CD1c-positive myeloid dendritic cell (primary cell): ENCODE data around the gene LPAR1.

ENCODE experiments used
- DNase-seq: peaks from one replicate; pipeline ENCODE4 v3.0.0-alpha.2; 2016; ENCODE audit errors: extremely low spot score

The LPAR1 gene

DNA sequence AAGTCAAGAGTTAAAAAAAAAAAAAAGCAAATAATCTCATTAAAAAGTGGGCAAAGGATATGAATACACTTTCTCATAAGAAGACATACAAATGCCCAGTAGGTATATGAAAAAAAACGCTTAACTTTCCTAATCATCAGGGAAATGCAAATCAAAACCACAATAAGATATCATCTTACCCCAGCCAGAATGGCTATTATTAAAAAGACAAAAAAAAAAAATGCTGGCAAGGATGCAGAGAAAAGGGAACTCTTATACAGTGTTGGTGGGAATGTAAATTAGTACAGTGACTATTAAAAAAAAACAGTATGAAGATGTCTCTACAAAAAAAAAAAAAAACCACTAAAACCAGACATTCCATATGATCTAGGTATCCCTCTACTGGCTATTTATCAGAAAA lies 79.4 kb downstream of the LPAR1 start:
- no peak for DNase-seq

DNA sequence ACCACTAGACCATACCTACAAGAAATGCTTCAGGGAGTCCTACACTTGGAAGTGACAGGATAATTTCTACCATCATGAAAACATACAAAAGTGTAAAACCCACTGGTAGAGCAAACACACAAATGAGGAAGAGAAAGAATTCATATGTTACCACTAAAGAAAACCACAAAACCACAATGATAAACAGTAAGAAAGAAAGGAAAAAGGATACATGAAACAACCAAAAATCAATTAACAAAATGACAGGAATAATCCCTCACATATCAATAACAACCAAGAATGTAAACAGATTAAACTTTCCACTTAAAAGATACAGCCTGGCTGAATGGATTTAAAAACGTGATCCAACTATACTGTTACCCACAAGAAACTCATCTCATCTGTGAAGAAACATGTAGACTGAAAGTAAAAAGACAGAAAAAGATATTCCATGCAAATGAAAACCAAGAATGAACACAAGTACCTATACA lies 83.4 kb downstream of the LPAR1 start:
- peak; percentile 41 for DNase-seq

- DNase-seq = no peak
Measured at GRCh38 chr9:110952540-110952859, 85.8 kb downstream of the LPAR1 start.

DNA sequence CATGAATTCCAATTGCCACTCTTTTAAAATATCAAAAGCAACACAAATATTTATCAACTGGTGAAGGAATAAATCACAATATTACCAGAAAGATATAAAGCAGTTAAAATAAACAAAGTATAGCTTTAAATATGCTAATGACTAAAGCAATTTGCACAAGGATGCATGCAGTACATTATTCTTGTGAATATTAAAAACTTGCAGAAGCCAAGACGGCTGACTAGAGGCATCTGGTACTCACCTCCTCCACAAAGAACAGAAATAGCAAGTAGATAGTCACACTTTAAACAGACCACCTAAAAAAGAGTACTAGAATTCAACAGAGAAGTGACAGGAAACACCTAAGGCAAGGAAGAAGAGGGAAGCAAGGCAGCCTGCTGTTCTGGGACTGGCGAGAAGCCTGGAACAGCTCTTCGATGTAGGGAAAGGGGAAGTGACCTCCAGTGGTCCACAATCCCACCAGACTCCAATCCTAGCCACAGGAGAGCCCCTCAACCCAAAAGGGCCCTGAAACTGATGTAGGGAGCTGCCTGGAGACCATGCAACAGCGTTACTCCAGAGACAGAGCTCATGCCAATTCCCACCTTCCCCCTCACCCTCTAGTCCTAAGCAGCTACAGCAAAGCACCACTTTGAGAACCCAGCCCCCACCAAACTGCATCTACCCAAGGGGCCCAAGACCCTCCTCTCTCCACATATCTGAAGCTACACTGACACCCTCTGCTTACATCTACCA lies 86.3 kb downstream of the LPAR1 start:
- no peak for DNase-seq

DNA sequence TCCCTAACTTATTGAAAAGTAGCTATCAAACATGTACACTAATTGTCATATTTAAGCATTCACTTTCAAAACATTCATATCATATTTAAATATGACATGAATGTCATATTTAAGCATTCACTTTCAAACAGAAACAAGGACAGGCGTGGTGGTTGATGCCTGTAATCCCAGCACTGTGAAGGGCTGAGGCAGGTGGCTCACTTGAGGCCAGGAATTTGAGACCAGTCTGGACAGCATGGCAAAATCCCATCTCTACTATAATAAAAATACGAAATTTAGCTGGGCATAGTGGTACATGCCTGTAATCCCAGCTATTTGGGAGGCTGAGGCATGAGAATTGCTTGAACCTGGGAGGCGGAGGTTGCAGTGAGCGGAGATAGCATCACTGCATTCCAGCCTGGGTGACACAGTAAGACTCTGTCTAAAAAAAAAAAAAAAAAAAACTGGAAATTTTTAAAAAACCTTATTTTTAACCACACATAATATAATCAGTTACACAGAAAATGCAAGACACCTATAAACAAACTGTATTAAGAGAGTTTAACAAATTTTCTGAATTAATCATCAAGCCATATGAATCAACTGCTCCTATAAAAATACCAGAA lies 88.1 kb downstream of the LPAR1 start:
- DNase-seq = no peak

- no peak for DNase-seq
Measured at GRCh38 chr9:110949081-110949480, 89.2 kb downstream of the LPAR1 start.

- no peak for DNase-seq
Measured at GRCh38 chr9:110947491-110948044, 90.7 kb downstream of the LPAR1 start.

GRCh38 chr9:110942522-110942921 lies 95.7 kb downstream of the LPAR1 start:
- no peak for DNase-seq

GRCh38 chr9:110940951-110941557 lies 97.2 kb downstream of the LPAR1 start:
- no peak for DNase-seq

GRCh38 chr9:110939573-110939972 lies 98.7 kb downstream of the LPAR1 start:
- DNase-seq = no peak

DNA sequence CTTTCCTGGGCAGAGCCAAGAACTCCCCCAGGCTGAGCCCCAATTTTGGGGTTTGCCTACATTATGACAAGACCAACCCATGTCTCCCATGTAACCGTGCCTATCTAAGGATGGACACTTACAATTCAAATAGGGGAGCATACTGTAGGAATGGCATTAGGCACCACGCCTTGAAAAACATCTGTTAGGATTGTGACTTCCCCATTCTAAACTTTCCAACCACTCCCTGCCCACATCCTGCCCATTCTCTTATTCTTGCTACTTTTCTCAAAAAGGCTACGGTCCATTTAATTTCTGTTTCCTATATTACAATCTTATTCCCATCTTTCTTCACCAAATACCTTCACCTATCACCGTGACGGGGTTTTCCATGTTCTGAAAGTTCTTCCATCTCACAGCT lies 99.2 kb downstream of the LPAR1 start:
- DNase-seq = no peak

- no peak for DNase-seq
Measured at GRCh38 chr9:110938242-110938641, 100.0 kb downstream of the LPAR1 start.

GRCh38 chr9:110936719-110937452 lies 101.4 kb downstream of the LPAR1 start:
- DNase-seq = peak; percentile 55

DNA sequence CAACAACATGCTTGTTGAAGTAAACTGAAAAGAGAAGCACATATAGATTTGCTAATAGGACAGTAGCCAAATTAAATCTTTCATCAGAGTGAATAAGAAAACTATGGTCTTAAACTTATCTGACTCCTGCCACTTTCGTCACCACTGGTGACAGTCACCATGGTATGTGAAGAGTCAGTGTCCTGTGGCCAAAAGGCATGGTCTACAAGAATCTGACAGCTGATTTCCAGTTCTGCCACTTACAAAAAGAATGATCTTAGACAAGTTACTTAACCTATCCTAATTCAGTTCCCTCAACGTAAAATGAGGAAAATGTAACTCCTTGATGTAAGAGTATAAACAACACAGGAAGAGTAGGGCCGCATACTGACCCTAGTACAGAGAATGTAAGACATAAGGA lies 102.0 kb downstream of the LPAR1 start:
- DNase-seq = no peak

- no peak for DNase-seq
Measured at GRCh38 chr9:110935829-110936228, 102.4 kb downstream of the LPAR1 start.

DNA sequence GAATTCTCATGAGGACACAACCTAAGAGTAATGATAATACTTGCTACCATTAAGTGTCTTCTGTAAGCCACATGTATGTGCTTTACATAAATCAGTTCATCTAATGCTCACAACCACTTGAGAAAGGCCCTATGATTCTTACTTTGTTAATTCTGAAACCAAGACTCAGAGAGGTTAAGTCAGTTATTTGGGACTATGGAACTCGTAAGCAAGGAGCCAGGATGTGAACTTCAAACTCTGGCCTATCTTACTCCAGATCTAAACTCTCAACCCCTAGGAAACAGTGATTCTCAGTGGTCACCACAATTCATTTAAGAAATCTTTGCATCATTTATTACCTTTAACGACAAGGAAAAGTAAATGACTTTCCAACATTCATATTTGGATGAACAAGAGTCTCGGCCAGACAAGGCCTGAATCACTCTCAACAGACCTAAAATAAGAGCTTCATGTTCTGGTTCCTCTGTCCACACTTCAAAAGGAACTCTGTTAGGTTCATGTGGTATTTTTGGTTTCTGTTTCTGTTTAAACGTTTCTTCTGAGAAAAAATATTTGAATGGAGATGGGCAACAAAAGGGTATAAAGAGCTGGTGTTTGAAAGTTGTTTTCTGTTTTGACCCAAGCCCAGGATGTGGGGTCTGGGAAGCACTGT lies 104.8 kb downstream of the LPAR1 start:
- DNase-seq = no peak

DNA sequence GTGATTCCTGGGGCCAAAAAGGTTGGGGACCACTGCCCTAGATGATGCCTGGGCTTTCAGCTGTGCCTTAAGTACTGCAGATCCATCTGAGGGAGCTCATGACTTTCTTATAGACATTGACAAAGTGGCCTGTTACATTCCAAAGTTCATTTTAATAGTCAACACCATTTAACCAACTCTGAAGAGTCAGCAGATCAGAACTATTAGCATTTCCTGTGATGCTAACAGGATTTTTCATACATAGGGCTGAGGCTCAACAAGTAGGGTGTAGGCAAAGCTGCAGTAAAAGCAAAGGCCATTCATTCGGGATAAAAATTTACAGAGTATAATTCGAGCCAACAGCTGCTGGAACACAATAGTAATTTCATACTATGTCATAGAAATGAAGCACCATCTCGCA lies 105.4 kb downstream of the LPAR1 start:
- DNase-seq = no peak

DNA sequence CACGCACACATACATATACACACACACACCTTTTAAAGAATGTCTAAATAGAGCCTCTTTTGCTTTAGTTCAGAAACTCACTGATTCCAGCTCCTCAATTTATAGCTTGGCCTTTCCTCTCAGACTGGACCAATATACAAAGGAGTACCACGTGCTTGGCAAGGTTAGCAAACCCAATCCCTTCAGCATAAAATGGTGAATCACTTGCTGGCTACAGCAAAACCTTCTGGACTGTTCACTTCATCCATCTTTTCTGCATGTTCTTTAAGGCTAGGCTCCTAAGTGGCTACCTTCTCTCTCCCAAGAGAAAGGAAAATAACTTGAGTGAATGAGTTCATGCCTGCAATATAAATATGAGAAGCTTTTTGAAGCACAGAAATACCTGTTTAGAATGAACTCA lies 109.7 kb downstream of the LPAR1 start:
- DNase-seq = no peak

- DNase-seq = no peak
Measured at GRCh38 chr9:110926828-110927487, 111.3 kb downstream of the LPAR1 start.

DNA sequence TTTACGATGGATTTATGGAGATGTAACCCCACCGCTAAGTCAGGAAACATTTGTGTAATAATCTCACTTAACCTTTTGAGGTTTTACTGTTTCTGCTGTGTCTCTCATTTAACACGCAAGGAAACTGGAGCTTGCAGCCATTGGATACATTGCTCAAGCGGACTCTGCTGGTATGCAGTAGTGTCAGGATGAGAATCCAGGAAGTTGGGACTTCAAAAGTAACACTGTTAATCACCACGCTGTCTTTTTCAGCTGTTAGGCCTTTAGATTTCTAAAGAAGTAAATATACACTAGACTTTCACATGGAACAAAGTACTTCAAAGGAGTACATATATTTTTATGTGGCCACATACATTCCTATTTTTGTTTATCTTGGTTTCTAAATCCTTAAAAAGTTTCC lies 114.7 kb downstream of the LPAR1 start:
- no peak for DNase-seq

GRCh38 chr9:110922145-110922544 lies 116.1 kb downstream of the LPAR1 start:
- DNase-seq = no peak
